Activated T-helper 1 cell treated with anti-CD3 and anti-CD28 coated beads, Interleukin-12 subunit alpha, Interleukin-12 subunit beta, Interleukin-2, Interleukin-4 antibody, amounts not matched to agents 30 ng/mL and 10 ng/mL and 1 ng/mL, durations not matched to agents 14 hours and 24 hours and 36 hours (primary cell): ENCODE data around the gene TJP2. TPM values are rescaled to one million over a fixed set of nuclear protein-coding genes. Genes with fewer than 3 reads are reported as not detected.

Experiments used
- DNase-seq: peaks from one replicate; pipeline ENCODE4 v3.0.0; 2021; ENCODE audit warnings: low spot score
- H3K27ac Mint-ChIP-seq: one replicate; pipeline ENCODE4 v1.8.0; 2021; ENCODE audit warnings: mild to moderate bottlenecking, mixed read lengths
- H3K27me3 Mint-ChIP-seq: one replicate; pipeline ENCODE4 v1.8.0; 2022; ENCODE audit warnings: mild to moderate bottlenecking, moderate library complexity, mixed read lengths; ENCODE audit not compliant: insufficient read depth
- H3K36me3 Mint-ChIP-seq: one replicate; pipeline ENCODE4 v1.8.0; 2021; ENCODE audit warnings: low read depth, mixed read lengths
- H3K4me1 Mint-ChIP-seq: one replicate; pipeline ENCODE4 v1.8.0; 2021; ENCODE audit warnings: low read depth, mixed read lengths
- H3K4me3 Mint-ChIP-seq: one replicate; pipeline ENCODE4 v1.8.0; 2021; ENCODE audit warnings: mild to moderate bottlenecking, moderate library complexity, mixed read lengths
- H3K9me3 Mint-ChIP-seq: one replicate; pipeline ENCODE4 v1.8.0; 2021; ENCODE audit warnings: mixed read lengths
- intact Hi-C: fragments of 100-400 bp; cut with micrococcal nuclease; formaldehyde crosslinking; loops from one replicate; pipeline ENCODE4 v1.15.1; 2024
- total RNA-seq: library from RNA; stranded (reverse); gene quantifications from 2 replicates; pipeline ENCODE4 v1.2.3, GENCODE V29; 2022

Gene TJP2
- total RNA-seq, 1 donor from 2014 or later, result 20.7 TPM

DNA sequence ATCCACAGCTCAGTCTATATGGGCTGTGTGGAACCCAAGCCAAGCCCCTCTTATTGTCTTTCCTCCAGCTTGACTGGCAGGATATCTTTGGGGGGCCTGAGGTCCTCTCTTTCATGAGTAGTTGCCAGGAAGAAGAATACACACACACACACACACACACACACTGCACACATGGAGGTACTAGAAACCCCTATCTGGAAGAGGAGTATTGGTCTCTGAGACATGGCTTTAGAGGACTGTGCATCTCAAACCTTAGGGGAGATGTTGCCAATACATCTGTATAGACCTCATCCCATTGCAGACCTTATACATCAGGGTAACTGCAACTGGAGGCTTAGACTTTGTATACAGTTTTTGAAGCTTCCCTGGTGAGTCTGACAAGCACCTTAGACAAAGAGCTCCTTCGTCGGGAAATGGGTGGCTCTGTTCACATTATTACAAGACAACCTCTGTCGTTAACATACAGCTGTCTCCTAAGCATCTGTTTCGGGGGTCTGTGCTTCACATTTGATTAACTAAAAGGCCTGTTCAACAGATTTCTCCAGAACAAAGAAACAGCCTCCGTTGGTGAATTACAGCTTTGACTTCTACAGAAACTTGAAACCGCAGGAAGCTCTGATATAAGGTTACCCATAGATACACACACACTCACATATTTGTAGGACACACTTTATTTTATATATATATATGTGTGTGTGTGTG, 145.4 kb downstream of the TJP2 start:
- Mint-ChIP-seq H3K4me3 (no peak overlapping the region), H3K4me1 (no peaks in the 10 kb centered on the region), H3K9me3 (no peaks in the 10 kb centered on the region), H3K27me3 (peaks cover 21% of the 10 kb centered on the region), H3K27ac (no peak overlapping the region), H3K36me3 (no peaks in the 10 kb centered on the region)
- intact Hi-C loops, result no loop called here
- no peak for DNase-seq

DNA sequence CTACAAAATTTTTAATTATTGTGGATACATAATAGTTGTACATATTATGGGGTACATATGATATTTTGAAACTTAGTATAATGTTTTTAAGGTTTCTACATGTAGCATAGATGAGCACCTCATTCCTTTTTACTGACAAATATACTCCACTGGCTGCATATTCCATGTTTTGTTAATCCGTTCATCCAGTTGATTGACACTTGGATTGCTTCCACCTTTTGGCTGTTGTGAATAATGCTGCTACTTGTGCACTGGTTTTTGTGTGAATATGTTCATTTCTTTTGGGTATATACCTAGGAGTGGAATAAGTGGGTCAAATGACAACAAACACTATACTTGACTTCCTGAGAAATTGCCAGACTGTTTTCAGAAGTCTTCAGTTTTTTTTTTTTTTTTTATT, 148.2 kb downstream of the TJP2 start:
- H3K4me1 Mint-ChIP-seq, result peaks cover 4% of the 10 kb centered on the region
- H3K36me3 Mint-ChIP-seq, result no peaks in the 10 kb centered on the region
- intact Hi-C loops, result no loop called here
- no peaks in the 10 kb centered on the region for H3K9me3 Mint-ChIP-seq
- H3K27ac Mint-ChIP-seq, result no peak overlapping the region
- peaks cover 42% of the 10 kb centered on the region for H3K27me3 Mint-ChIP-seq
- H3K4me3 Mint-ChIP-seq, result no peak overlapping the region
- no peak for DNase-seq

DNA sequence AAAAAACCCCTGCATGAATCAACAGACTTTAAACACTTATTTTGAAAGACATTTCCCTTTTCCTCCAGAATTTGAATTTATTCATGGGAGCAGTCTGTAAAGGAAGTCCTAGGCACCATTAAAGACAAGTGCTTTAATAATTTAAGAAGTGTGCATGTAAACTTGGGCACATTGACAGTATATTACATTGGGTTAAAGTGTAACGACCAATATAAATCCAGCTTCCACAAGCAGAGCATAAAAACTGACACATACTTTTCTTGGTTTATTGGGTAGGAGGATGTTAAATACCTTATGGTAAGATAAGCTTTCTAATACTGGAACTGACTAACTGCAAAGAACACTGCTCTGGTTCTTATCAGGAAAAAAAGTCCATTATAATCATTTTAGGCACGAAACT, 149.8 kb downstream of the TJP2 start:
- Mint-ChIP-seq H3K4me1 (peaks cover 4% of the 10 kb centered on the region), H3K27ac (no peak overlapping the region), H3K4me3 (no peak overlapping the region), H3K9me3 (no peaks in the 10 kb centered on the region), H3K27me3 (peaks cover 51% of the 10 kb centered on the region), H3K36me3 (no peaks in the 10 kb centered on the region)
- no peak for DNase-seq
- intact Hi-C loops, result no loop called here

Other genes with a start within 250 kb of the TJP2 start
- not detected in 2 replicates for gene PRKACG, start 160.2 kb upstream of the TJP2 start, total RNA-seq
- gene FXN, start 138.5 kb upstream of the TJP2 start, total RNA-seq, result 43.6 and 47.7 TPM in 2 replicates
- not detected in 2 replicates for gene ENTREP1, start 150.9 kb downstream of the TJP2 start, total RNA-seq